ENCODE results near the gene ICA1L.

The ICA1L gene

GRCh38 chr2:202743613-202744012 lies 128.0 kb downstream of the ICA1L start:
- DNase-seq (ENCODE audit: low read depth in 2 of 2): no peak

- no peak for DNase-seq (ENCODE audit: low read depth in 2 of 2)
These were observed 134.7 kb downstream of the ICA1L start for GRCh38 chr2:202736826-202737225.

- DNase-seq (ENCODE audit: low read depth in 2 of 2): no peak
These were observed 145.5 kb downstream of the ICA1L start for GRCh38 chr2:202726070-202726469.

DNA sequence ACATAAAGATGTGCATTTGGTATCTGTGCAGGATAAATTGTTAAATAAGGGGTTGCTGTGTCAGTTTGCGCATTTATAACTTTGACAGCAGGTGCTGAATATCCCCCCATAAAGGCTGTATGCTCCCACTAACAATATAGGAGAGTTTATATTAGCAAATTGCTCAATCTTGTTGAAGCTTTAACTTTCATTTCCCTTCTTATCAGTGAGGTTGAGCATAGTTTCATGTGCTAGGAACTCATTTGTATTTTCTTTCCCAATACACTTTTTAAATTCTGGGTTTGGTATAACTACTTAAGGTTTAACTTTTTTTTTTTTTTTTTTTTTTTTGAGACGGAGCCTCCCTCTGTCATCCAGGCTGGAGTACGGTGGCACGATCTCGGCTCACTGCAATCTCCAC lies 147.8 kb downstream of the ICA1L start:
- no peak for DNase-seq (ENCODE audit: low read depth in 2 of 2)
